Prostate gland (tissue), 2 donors: ENCODE measurements around the gene KLHL1.

Experiments used
- CTCF ChIP-seq, 4 experiments: fragments of 200-600 bp in 2 of 4; fragments of 450-650 bp in 2 of 4; sonication (generic) in 2 of 4; IDR thresholded peaks; 1 replicate in 3 of 4; 2 replicates in 1 of 4; pipeline ENCODE4 v1.5.1; 2016 to 2019; ENCODE audit warnings: antibody characterized with exemption in 4 of 4, mild to moderate bottlenecking in 2 of 4, moderate library complexity in 2 of 4
- POLR2A ChIP-seq: fragments of 450-650 bp; IDR thresholded peaks from one replicate; pipeline ENCODE4 v1.6.1; 2016; ENCODE audit warnings: antibody characterized with exemption, mild to moderate bottlenecking

GRCh38 chr13:69910800-69911199 lies 197.5 kb downstream of the KLHL1 start:
- TF ChIP-seq CTCF (IDR thresholded peaks at IDR 0.05) (no peak), POLR2A (no peak)
